A204.1 (cell line): Measurements from ENCODE around the gene PPP1CB.
"Not testable (repeated sequence)": the region's sequence is repeated elsewhere in the genome, so short reads cannot be mapped to it uniquely, and the experiment has no call there.

Source experiments
- FAIRE-seq: peaks from 2 replicates; lab custom pipeline; 2012; peaks lifted over from hg19 to GRCh38; lab: Jason Lieb, UNC

Gene PPP1CB

GRCh38 chr2:28751252-28751955 is at the start of gene PPP1CB:
Gene PPP1CB (plus strand): TSS chr2:28751830. CDS start chr2:28752125, 295 bp downstream.
- FAIRE-seq, result no peak

GRCh38 chr2:28702415-28702861 is 49.2 kb upstream of the PPP1CB start:
- no peak for FAIRE-seq

DNA sequence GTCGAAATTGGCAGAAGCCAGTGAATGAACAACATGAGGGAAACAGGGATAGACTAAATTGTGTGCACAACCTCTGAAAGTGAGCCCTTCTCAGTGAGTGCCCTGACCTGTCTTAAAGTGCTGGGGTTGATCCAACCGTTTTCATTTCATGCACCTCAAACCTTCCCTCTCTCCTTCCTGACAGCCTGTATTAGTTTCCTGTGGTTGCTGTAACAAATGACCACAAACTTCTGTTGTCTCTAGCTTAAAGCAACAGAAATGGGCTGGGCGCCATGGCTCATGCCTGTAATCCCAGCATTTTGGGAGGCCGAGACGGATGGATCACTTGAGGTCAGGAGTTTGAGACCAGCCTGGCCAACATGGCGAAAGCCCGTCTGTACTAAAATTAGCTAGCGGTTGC is 48.8 kb upstream of the PPP1CB start:
- FAIRE-seq, result no peak

- FAIRE-seq, result no peak
These were observed 47.0 kb upstream of the PPP1CB start for GRCh38 chr2:28704621-28705020.

GRCh38 chr2:28705751-28706440 is 45.7 kb upstream of the PPP1CB start:
- no peak for FAIRE-seq

- FAIRE-seq, result no peak
These were observed 44.0 kb upstream of the PPP1CB start for GRCh38 chr2:28707592-28707991.

- FAIRE-seq, result no peak
These were observed 42.5 kb upstream of the PPP1CB start for GRCh38 chr2:28709101-28709500.

- no peak for FAIRE-seq
These were observed 41.1 kb upstream of the PPP1CB start for GRCh38 chr2:28710545-28710944.

DNA sequence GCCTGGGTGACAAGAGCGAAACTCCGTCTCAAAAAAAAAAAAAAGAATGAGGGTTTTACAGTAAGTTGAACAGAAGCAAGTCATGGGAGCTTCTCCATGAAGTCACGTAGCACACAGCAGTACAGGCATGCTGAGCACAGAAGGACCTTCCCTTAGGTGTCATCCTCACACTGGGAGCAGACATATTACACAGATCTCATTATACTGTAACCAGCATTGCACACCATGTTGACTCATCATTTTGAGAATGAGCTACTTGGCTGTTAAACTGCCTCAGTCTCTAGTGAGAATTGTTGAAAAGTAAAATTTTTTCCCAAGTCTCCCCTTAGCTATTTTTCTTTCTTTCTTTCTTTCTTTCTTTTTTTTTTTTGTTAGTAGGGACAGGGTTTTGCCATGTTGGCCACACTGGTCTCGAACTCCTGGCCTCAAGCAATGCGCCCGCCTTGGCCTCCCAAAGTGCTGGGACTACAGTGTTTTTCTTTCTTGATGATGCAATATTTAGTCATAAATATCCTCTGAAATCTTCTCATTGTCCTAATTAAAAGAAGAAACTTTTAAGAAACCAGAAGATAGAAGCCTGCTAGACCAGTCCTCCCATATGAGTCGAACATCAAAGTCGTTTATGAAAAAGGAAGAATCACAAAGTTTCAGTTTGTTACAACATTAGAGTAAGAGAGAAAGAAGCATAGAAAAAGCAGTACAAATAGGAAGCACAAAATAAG is 37.9 kb upstream of the PPP1CB start:
- FAIRE-seq, result no peak

DNA sequence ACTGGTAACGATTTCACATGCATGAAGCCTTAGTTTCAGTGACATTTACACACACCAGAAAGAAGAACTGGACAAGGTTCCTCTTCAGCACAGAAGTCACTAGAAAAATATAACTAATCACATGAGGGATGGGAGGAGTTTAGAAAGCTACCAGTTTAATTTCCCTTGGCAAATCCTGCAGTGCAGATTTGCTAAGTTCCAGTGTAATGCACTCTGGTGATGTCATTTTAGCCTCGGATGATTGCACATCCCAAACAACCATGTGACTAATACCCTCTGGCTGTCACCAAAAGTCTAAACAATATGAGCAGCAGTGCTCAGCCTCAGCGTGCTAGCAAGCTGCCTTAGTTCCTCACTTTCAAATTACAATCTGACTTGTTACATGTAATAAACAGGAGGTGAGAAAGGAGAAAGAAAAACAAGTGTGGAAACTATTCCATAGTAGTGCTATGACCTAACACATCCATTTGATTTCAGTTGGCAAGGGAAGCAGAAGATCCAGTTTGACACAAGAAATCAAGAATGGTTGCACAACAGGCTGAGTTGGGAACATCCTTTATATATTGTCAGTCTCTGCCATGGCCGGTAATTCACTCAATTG is 35.3 kb upstream of the PPP1CB start:
- FAIRE-seq, result no peak

GRCh38 chr2:28717339-28717758 is 34.3 kb upstream of the PPP1CB start:
- FAIRE-seq, result no peak

DNA sequence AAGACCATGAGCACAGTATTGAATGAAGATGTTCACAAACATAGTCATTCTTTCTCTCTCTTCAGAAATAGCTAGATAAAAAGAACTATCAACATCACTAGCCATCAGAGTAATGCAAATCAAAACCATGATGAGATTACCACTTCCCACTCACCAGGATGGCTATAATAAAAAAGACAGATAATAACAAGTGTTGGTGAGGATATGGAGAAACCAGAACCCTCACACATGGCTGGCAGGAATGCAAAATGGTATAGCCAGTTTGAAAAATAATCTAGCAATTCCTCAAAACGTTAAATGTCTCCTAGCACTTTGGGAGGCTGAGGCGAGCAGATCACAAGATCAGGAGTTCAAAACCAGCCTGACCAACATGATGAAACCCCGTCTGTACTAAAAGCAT is 31.3 kb upstream of the PPP1CB start:
- no peak for FAIRE-seq

DNA sequence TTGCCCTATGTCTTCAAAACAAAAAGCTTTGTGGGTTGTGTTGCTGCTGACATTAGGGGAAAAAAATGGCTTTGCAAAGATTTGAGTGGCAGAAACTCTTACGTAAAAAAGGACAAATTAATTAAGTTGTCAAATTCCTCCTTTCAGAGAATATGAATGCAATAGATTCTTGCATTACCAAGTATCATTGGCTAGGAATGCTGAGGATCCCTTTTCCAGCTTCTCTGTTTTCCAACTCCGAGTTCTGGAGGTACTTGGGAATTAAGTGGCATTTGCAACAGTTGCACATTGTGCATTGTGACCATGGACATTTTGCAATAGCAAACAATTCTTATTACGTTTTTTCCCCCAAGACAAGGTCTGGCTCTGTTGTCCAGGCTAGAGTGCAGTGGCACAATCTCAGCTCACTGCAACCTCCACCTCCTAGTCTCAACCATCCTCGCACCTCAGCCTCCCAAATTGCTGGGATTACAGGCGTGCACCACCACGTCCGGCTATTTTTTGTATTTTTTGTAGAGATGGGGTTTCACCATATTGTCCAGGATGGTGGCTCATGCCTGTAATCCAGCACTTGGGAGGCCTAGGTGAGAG is 29.9 kb upstream of the PPP1CB start:
- FAIRE-seq, result no peak

GRCh38 chr2:28725021-28725711 is 26.5 kb upstream of the PPP1CB start:
- FAIRE-seq, result no peak

GRCh38 chr2:28726177-28726576 is 25.5 kb upstream of the PPP1CB start:
- no peak for FAIRE-seq

DNA sequence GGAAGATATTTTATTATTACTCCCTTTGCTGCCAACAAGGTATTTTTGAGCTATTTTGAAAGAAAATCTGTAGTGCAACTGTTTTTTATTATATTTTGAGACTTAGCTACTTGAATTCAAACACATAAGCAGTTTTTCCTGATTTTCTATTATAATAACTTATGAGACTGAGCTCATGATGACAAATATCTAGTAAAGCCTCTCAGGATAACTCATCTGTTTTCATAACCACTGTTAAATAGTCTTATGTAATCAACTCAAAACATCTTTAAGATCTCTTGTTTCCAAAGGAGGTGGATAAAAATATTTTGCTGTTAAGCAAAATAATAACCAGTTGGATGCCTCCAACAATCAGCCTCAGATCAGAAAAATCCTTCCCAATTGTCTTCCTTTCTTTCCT is 21.9 kb upstream of the PPP1CB start:
- no peak for FAIRE-seq

DNA sequence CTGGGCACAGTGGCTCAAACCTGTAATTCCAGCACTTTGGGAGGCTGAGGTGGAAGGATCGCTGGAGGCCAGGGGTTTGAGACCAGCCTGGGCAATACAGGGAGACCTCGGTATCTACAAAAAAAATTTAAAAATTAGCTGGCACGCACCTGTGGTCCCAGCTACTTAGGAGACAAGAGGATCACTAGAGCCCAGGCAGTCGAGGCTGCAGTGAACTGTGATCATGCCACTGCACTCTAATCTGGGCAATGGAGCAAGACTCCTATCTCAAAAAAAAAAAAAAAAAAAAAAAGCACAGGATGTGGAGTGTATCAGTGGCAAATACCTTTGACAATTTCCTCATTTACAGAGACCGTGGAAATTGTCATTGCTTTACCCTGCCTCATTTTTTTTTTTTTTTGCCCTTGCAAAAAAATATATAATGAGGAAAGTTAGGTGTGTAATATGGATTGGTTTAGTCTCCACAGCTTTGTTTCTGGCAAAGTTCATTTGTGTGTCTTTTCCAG is 20.9 kb upstream of the PPP1CB start:
- no peak for FAIRE-seq

- FAIRE-seq, result no peak
These were observed 16.1 kb upstream of the PPP1CB start for GRCh38 chr2:28735511-28735910.

DNA sequence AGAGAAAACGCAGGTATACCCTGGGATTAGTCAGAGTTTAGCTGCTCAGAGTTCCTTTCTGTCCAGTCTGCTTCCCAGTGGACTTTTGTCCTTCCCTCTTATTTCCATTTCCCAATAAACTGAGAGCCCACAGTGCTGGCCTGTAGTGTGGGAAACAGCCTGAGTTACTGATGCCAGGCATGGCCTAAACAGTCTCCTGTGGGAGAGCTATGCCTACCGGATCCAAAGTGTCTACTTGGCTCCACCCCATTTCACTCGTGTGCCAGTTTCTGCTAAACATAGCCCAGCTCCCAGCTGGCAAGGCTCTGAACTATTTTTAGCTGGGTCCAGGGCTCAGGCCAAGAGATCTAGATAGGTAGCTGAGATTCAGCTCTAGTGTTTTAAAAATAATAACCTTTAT is 15.6 kb upstream of the PPP1CB start:
- no peak for FAIRE-seq

GRCh38 chr2:28737655-28738054 is 14.0 kb upstream of the PPP1CB start:
- no peak for FAIRE-seq

- FAIRE-seq, result not testable (repeated sequence)
These were observed 9.0 kb upstream of the PPP1CB start for GRCh38 chr2:28742619-28743018.

DNA sequence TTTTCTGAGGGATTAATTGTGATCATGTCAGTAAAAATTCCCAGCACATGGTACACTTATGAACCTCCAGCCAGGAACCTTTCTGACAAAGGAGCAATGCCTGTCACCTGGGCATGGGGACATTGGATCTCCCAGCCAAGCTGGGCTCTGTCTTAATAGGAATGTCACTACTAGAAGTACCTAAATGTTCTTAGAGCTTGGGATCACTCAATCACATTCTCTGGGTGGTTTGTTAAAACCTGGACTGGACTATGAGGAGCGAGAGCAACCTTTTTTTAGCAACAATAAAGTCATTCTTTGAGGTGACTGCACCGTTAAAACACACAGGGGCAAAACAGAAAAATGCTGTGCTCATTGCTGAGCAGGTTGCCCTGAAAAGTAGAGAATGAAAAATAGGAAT is 6.4 kb upstream of the PPP1CB start:
- FAIRE-seq, result no peak
